HepG2 (cell line): ENCODE measurements around the gene EEF1E1. TPM values are rescaled to one million over a fixed set of nuclear protein-coding genes. Genes with fewer than 3 reads are reported as not detected.

Source experiments
- GATAD1 ChIP-seq: IDR thresholded peaks from 2 replicates; pipeline ENCODE4 v1.6.1; 2016; ENCODE audit warnings: missing genetic modification reagents, missing compliant biosample characterization
- KAT8 ChIP-seq: IDR thresholded peaks from 2 replicates; pipeline ENCODE4 v1.6.1; 2016; ENCODE audit warnings: missing genetic modification reagents, missing compliant biosample characterization
- MAFK ChIP-seq, 2 experiments: IDR thresholded peaks in 1 of 2; conservative IDR thresholded peaks in 1 of 2; 2 replicates each; pipeline ENCODE4 v1.6.1; 2011; ENCODE audit warnings: improper control_type of control experiment in 2 of 2, low read length in 2 of 2
- MAZ ChIP-seq, 2 experiments: sonication (generic) in 1 of 2; formaldehyde crosslinking in 1 of 2; IDR thresholded peaks; 2 replicates each; pipeline versions ENCODE4 v1.5.0 to v1.6.1; 2012 to 2020; ENCODE audit warnings: low read depth in 2 of 2, mild to moderate bottlenecking in 2 of 2, borderline replicate concordance in 1 of 2, improper control_type of control experiment in 1 of 2, low read length in 1 of 2, missing genetic modification reagents in 1 of 2, moderate library complexity in 1 of 2
- NFYC ChIP-seq: IDR thresholded peaks from 2 replicates; pipeline ENCODE4 v1.6.1; 2016; ENCODE audit warnings: missing genetic modification reagents, missing compliant biosample characterization
- ONECUT2 ChIP-seq: sonication (generic); formaldehyde crosslinking; IDR thresholded peaks from 2 replicates; pipeline ENCODE4 v1.4.0; 2020; ENCODE audit warnings: missing genetic modification reagents
- PHF21A ChIP-seq: sonication (generic); formaldehyde crosslinking; IDR thresholded peaks from 2 replicates; pipeline ENCODE4 v1.5.0; 2020; ENCODE audit warnings: mild to moderate bottlenecking, missing genetic modification reagents
- SP2 ChIP-seq: sonication (generic); formaldehyde crosslinking; IDR thresholded peaks from 2 replicates; pipeline ENCODE4 v1.5.1; 2020; ENCODE audit warnings: mild to moderate bottlenecking, missing genetic modification reagents
- ZBTB21 ChIP-seq: sonication (generic); formaldehyde crosslinking; IDR thresholded peaks from 2 replicates; pipeline ENCODE4 v1.4.0; 2020; ENCODE audit warnings: missing genetic modification reagents
- ZFX ChIP-seq: sonication (generic); formaldehyde crosslinking; IDR thresholded peaks from 2 replicates; pipeline ENCODE4 v1.4.0; 2020; ENCODE audit warnings: mild to moderate bottlenecking, low read depth, missing genetic modification reagents, moderate library complexity
- ZKSCAN5 ChIP-seq: sonication (generic); formaldehyde crosslinking; IDR thresholded peaks from 2 replicates; pipeline ENCODE4 v1.5.1; 2020; ENCODE audit warnings: mild to moderate bottlenecking, missing genetic modification reagents
- ZNF317 ChIP-seq: sonication (generic); formaldehyde crosslinking; IDR thresholded peaks from 2 replicates; pipeline ENCODE4 v1.5.0; 2020; ENCODE audit warnings: mild to moderate bottlenecking, missing genetic modification reagents
- ZNF451 ChIP-seq: sonication (generic); formaldehyde crosslinking; IDR thresholded peaks from 2 replicates; pipeline ENCODE4 v1.5.0; 2020; ENCODE audit warnings: mild to moderate bottlenecking, missing genetic modification reagents
- ZNF572 ChIP-seq: sonication (generic); formaldehyde crosslinking; IDR thresholded peaks from 2 replicates; pipeline ENCODE4 v1.5.1; 2020; ENCODE audit warnings: mild to moderate bottlenecking, missing genetic modification reagents
- ZNF775 ChIP-seq: sonication (generic); formaldehyde crosslinking; IDR thresholded peaks from 2 replicates; pipeline ENCODE4 v1.4.0; 2020; ENCODE audit warnings: missing genetic modification reagents, mild to moderate bottlenecking, moderate library complexity, borderline replicate concordance
- polyA plus RNA-seq, 8 experiments: library from polyadenylated mRNA; depleted of rRNA in 3 of 8; stranded (reverse) in 7 of 8; unstranded in 1 of 8; fragments of >200 nt; fragmentation: Illumina TruSeq in 4 of 8; extraction: Trizol in 4 of 8; gene quantifications; 2 replicates each; pipeline versions ENCODE4 v1.2.1 to v1.2.3, GENCODE V29; 2011 to 2016; ENCODE audit warnings: low read depth in 4 of 8, missing spikeins in 1 of 8, mixed read lengths in 1 of 8; ENCODE audit not compliant: insufficient read depth in 1 of 8
- total RNA-seq, 5 experiments: library from RNA; depleted of rRNA; stranded (reverse); fragments of >200 nt; fragmentation: Illumina TruSeq; extraction: Trizol; gene quantifications; 2 replicates each; pipeline ENCODE4 v1.2.3, GENCODE V29; 2016; ENCODE audit warnings: low read depth in 1 of 5
- TF ChIP-seq, protein P1 (sequence below): sonication (generic); formaldehyde crosslinking; IDR thresholded peaks from 2 replicates; pipeline ENCODE4 v1.5.1; 2020; ENCODE audit warnings: mild to moderate bottlenecking, moderate library complexity, missing genetic modification reagents
- TF ChIP-seq, protein P2 (sequence below): sonication (generic); formaldehyde crosslinking; IDR thresholded peaks from 2 replicates; pipeline ENCODE4 v1.4.0; 2020; ENCODE audit warnings: missing genetic modification reagents
- TF ChIP-seq, protein P3 (sequence below): sonication (generic); formaldehyde crosslinking; IDR thresholded peaks from 2 replicates; pipeline ENCODE4 v1.8.1; 2023; ENCODE audit warnings: missing genetic modification reagents, mild to moderate bottlenecking, borderline replicate concordance
- TF ChIP-seq, protein P4 (sequence below): IDR thresholded peaks from 2 replicates; pipeline ENCODE4 v1.6.1; 2016; ENCODE audit warnings: low read depth, control low read depth
- TF ChIP-seq, protein P5 (sequence below): sonication (generic); formaldehyde crosslinking; IDR thresholded peaks from 2 replicates; pipeline ENCODE4 v1.5.1; 2020; ENCODE audit warnings: mild to moderate bottlenecking, missing genetic modification reagents, moderate library complexity

EEF1E1 gene
- total and polyA plus RNA-seq, 2 of the 13 experiments (the other 11 are each of a cell fraction or from before 2014, with no cell fraction given) = 128 to 188 TPM

DNA sequence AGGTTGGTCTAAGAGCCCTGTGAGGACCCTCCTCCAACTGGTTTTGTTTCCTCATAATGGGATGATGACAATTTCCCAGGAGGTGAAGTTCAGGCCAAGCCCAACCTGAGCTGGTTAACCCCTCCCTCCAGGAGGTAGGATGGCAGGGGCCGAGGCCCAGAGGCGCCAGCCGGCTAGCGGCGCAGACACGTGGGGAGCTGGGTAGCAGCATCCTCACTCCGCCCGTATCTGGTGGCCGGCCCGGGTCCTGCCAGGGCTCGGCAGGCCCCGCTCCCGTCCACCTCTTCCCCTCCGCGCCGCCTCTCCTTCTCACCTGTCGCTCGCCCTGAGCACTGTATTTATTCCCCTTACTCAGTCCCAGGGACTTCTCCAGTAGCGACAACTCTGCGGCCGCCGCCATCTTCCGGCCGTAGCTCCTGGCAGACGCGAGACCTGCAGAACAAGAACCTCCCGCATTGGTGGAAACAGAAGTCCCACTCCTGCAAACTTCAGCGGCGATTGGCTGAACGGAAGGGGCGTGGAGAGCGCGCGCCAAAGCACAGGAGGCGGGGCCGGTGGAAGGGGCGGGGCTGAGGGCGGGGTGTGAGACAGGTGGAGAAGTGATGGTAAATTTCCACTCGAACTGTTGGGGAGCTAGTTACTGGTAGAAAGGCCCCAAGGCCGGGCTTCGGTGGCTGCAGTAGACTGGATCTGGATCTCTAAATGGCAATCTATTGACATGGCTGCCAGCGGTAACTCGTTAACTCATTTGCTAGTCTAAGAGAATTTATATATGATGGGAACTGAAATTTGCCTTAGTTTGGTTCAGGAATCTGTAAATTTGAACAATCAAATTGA, at the start of gene EEF1E1 (continued):
- TF ChIP-seq NFYC (CRISPR knock-in tag) (peak; percentile 94), MAFK (conservative IDR thresholded peaks at IDR 0.05 in 1 of 2, IDR thresholded peaks at IDR 0.05 in 1 of 2; ENCODE audit: low read length in 2 of 2) (no peak), ZNF317 (no peak), MAZ (IDR thresholded peaks at IDR 0.05; ENCODE audit: borderline replicate concordance, low read depth, low read length) (peak; percentile 84; the same call in 1 of the 2 replicates), MAZ (CRISPR knock-in tag; IDR thresholded peaks at IDR 0.05; ENCODE audit: low read depth) (peak; percentile 84), ZFX (CRISPR knock-in tag) (peak; percentile 91), ZKSCAN5 (CRISPR knock-in tag) (no peak), PHF21A (CRISPR knock-in tag) (peak; percentile 82; the same call in 1 of the 2 replicates), ZNF572 (CRISPR knock-in tag) (no peak), ZNF451 (0 out of 2 replicates have a peak, but pooled peaks have one; percentile 49), SP2 (peak; percentile 74), ZBTB21 (0 out of 2 replicates have a peak, but pooled peaks have one; percentile 6), KAT8 (CRISPR knock-in tag) (peak; percentile 78), ONECUT2 (CRISPR knock-in tag) (0 out of 2 replicates have a peak, but pooled peaks have one; percentile 46), GATAD1 (CRISPR knock-in tag) (peak; percentile 97), ZNF775 (CRISPR knock-in tag) (no peak)
- TF ChIP-seq, protein P1, sequence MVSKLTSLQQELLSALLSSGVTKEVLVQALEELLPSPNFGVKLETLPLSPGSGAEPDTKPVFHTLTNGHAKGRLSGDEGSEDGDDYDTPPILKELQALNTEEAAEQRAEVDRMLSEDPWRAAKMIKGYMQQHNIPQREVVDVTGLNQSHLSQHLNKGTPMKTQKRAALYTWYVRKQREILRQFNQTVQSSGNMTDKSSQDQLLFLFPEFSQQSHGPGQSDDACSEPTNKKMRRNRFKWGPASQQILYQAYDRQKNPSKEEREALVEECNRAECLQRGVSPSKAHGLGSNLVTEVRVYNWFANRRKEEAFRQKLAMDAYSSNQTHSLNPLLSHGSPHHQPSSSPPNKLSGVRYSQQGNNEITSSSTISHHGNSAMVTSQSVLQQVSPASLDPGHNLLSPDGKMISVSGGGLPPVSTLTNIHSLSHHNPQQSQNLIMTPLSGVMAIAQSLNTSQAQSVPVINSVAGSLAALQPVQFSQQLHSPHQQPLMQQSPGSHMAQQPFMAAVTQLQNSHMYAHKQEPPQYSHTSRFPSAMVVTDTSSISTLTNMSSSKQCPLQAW (CRISPR knock-in tag) = peak; percentile 83
- TF ChIP-seq, protein P2, sequence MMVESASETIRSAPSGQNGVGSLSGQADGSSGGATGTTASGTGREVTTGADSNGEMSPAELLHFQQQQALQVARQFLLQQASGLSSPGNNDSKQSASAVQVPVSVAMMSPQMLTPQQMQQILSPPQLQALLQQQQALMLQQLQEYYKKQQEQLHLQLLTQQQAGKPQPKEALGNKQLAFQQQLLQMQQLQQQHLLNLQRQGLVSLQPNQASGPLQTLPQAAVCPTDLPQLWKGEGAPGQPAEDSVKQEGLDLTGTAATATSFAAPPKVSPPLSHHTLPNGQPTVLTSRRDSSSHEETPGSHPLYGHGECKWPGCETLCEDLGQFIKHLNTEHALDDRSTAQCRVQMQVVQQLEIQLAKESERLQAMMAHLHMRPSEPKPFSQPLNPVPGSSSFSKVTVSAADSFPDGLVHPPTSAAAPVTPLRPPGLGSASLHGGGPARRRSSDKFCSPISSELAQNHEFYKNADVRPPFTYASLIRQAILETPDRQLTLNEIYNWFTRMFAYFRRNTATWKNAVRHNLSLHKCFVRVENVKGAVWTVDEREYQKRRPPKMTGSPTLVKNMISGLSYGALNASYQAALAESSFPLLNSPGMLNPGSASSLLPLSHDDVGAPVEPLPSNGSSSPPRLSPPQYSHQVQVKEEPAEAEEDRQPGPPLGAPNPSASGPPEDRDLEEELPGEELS (CRISPR knock-in tag) = no peak; the same call in 1 of the 2 replicates
- TF ChIP-seq, protein P3, sequence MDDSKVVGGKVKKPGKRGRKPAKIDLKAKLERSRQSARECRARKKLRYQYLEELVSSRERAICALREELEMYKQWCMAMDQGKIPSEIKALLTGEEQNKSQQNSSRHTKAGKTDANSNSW (CRISPR knock-in tag) = no peak
- TF ChIP-seq, protein P4, sequence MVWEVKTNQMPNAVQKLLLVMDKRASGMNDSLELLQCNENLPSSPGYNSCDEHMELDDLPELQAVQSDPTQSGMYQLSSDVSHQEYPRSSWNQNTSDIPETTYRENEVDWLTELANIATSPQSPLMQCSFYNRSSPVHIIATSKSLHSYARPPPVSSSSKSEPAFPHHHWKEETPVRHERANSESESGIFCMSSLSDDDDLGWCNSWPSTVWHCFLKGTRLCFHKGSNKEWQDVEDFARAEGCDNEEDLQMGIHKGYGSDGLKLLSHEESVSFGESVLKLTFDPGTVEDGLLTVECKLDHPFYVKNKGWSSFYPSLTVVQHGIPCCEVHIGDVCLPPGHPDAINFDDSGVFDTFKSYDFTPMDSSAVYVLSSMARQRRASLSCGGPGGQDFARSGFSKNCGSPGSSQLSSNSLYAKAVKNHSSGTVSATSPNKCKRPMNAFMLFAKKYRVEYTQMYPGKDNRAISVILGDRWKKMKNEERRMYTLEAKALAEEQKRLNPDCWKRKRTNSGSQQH (CRISPR knock-in tag) = peak; percentile 14
- TF ChIP-seq, protein P5, sequence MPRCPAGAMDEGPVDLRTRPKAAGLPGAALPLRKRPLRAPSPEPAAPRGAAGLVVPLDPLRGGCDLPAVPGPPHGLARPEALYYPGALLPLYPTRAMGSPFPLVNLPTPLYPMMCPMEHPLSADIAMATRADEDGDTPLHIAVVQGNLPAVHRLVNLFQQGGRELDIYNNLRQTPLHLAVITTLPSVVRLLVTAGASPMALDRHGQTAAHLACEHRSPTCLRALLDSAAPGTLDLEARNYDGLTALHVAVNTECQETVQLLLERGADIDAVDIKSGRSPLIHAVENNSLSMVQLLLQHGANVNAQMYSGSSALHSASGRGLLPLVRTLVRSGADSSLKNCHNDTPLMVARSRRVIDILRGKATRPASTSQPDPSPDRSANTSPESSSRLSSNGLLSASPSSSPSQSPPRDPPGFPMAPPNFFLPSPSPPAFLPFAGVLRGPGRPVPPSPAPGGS (CRISPR knock-in tag) = peak; percentile 88; the same call in 1 of the 2 replicates
